Measurements from ENCODE around the gene SLIT3. TPM values are rescaled to one million over a fixed set of nuclear protein-coding genes. Genes with fewer than 3 reads are reported as not detected.

SLIT3 gene
- total RNA-seq, 2 experiments from 2014 or later: 0.20 to 0.43 TPM

DNA sequence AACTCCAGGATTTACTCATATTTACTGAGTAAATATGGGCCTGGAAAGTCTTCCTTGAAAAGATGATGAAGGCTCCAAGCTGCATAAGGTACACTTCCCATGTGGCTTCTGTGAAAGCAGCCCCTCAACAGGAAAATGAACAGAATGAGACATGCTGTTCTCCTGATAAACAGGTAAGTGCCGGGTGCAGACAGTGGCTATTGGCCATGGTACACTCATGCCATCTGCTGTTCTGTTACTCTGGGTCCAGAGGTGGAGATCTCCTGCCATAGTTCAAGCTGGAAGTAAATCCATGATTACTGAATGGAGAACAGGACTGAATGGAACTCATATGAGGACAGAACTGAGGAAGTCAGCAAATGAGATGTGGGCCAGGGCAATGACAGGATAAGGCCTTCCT, 103.6 kb downstream of the SLIT3 start:
- H3K9me3 Mint-ChIP-seq: peaks cover 3% of the 10 kb centered on the region
- no peak overlapping the region for H3K4me3 Mint-ChIP-seq
- H3K27me3 Mint-ChIP-seq: no peaks in the 10 kb centered on the region
- no peak for DNase-seq
- H3K4me1 Mint-ChIP-seq: no peaks in the 10 kb centered on the region
- no peaks in the 10 kb centered on the region for H3K36me3 Mint-ChIP-seq
- H3K27ac Mint-ChIP-seq: no peak overlapping the region

DNA sequence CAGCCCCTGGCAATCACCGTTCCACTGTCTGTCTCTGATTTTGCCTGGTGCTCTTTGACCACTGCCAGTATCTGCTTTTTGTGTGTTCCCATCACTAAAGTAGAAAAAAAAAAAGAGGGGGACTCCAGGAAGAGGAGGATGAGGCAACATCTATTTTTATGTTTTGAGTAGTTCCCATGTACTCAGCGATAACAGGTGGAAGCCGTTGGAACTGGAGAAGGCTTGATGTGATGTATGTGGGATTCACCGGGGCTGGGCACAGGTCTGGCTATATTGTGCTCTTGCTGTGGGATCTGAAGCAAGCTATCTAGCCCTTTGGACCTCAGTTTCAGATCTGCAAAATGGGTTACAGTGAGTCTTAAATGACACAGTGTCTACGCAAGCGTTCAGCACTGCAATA, 104.9 kb downstream of the SLIT3 start:
- no peak for DNase-seq
- Mint-ChIP-seq H3K9me3 (no peaks in the 10 kb centered on the region), H3K27ac (no peak overlapping the region), H3K4me3 (no peak overlapping the region), H3K27me3 (no peaks in the 10 kb centered on the region), H3K4me1 (no peaks in the 10 kb centered on the region), H3K36me3 (no peaks in the 10 kb centered on the region)

DNA sequence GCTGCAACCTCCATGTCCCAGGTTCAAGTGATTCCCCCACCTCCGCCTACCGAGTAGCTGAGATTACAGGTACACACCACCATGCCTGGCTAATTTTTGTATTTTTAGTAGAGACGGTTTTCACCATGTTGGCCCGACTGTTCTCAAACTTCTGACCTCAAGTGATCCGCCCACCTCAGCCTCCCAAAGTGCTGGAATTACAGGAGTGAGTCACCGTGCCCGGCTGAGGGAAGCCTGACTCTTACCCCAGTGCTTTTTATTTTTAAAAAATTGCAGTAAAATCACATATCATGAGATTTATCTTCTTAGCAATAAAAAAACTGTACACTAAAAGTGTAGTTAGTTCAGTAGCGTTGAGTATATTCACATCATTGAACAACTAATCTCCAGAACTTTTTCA, 105.3 kb downstream of the SLIT3 start:
- Mint-ChIP-seq H3K36me3 (no peaks in the 10 kb centered on the region), H3K9me3 (no peaks in the 10 kb centered on the region), H3K4me3 (no peak overlapping the region), H3K27ac (no peak overlapping the region), H3K4me1 (no peaks in the 10 kb centered on the region), H3K27me3 (no peaks in the 10 kb centered on the region)
- no peak for DNase-seq

DNA sequence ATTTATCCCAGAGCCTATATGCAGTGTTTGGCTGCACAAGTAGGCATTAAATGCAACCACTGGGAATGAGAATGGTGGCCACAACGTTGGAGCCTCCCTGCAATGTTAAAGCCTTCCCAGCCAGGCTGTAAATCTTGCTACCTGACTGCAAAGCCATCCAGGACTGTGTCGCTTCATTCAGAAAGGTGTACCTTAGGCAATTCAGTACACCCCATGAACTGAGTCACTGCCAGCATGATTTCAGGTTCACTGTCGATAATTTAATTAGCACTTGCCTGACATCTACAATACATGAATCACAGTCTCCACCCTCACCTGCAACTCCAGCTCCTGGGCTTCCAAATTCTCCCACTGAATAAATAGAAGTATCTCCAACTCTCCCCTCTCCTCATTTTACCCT, 108.4 kb downstream of the SLIT3 start:
- Mint-ChIP-seq H3K4me3 (no peak overlapping the region), H3K9me3 (no peaks in the 10 kb centered on the region), H3K4me1 (no peaks in the 10 kb centered on the region), H3K27me3 (no peaks in the 10 kb centered on the region), H3K27ac (no peak overlapping the region), H3K36me3 (no peaks in the 10 kb centered on the region)
- no peak for DNase-seq

DNA sequence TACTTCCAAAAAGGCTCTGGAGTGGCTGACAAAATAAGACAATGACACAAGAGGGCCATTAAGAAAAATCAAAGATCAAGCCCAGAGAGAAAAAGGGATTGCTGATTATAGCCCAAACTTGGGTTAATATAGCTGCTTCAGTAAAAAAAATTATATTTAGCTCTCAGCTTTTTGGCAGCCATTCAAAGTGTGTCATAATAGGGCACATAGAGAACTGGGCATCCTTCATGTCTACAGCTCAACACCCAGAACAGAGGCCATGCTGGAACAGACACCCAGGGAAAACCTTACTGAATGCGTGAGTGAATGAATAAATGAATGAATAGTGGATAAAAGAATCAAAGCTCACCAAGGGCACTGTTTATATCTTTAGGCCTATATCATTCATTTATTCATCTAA, 110.1 kb downstream of the SLIT3 start:
- H3K4me3 Mint-ChIP-seq: no peak overlapping the region

DNA sequence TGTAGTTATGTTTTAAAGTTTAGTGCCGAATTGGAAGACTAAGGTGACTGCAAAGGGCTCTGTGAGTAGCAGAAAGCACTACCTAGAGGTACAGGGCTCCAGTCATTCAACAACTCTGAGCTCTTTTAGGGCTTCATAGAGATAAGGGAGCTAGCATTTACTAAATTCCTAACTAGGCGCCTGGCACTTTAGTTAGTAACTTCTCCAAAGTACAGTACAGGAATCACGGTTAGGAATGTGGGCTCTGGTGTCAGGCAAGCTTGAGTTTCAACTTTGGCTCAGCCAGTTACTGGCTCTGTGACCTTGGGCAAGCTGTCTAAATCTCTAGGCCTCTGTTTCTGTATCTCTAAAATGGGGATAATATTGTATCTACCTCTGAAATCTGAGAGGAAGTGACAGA, 115.3 kb downstream of the SLIT3 start:
- Mint-ChIP-seq H3K36me3 (no peaks in the 10 kb centered on the region), H3K27ac (no peak overlapping the region), H3K27me3 (no peaks in the 10 kb centered on the region), H3K9me3 (no peaks in the 10 kb centered on the region), H3K4me3 (no peak overlapping the region), H3K4me1 (no peaks in the 10 kb centered on the region)
- no peak for DNase-seq

More for the DNA sequence above, 110.1 kb downstream of the SLIT3 start:
- Mint-ChIP-seq H3K27ac (no peak overlapping the region), H3K27me3 (no peaks in the 10 kb centered on the region), H3K4me1 (no peaks in the 10 kb centered on the region), H3K36me3 (no peaks in the 10 kb centered on the region), H3K9me3 (no peaks in the 10 kb centered on the region)
- DNase-seq: no peak

DNA sequence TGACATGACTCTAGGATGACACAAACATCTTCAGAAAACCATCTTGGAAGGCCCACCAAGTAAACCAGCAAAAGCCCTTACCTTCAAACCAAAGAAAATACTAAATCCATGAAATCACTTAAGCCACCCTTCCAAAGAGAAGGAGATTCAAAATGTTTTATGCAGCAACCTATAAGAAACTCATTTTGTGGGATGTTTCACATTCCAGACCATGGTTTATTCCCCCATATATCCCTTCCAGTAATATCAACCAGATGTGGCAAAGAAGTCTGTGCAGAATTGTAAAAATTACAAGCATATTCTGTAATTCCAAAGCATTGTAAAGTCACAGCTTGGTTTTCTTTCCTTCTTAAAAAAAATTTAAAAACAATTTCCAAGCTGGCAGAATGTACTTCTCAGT, 117.4 kb downstream of the SLIT3 start:
- Mint-ChIP-seq H3K27ac (no peak overlapping the region), H3K27me3 (no peaks in the 10 kb centered on the region), H3K4me1 (no peaks in the 10 kb centered on the region), H3K9me3 (no peaks in the 10 kb centered on the region), H3K36me3 (no peaks in the 10 kb centered on the region), H3K4me3 (no peak overlapping the region)
- DNase-seq: no peak

DNA sequence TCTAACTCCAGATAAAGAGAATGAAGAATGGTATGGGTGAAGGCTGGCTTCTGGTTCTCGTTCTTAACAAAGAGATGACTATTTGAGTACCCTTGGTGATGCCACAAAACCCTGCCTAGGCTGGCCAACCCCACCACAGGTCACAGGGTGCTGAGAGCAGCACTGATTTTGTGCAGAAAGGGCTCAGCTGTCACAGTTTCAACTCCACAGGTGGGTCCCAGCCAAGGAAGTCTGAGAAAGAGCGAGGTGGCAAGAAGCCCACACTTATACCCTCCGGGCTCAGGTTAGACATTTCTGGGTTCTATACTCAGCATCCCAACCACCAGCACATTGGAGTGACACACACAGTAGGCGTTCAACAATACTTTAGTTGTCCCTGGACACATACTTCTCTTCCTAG, 118.1 kb downstream of the SLIT3 start:
- Mint-ChIP-seq H3K27ac (no peak overlapping the region), H3K9me3 (no peaks in the 10 kb centered on the region), H3K27me3 (no peaks in the 10 kb centered on the region), H3K4me3 (no peak overlapping the region), H3K36me3 (no peaks in the 10 kb centered on the region), H3K4me1 (no peaks in the 10 kb centered on the region)
- DNase-seq: no peak

DNA sequence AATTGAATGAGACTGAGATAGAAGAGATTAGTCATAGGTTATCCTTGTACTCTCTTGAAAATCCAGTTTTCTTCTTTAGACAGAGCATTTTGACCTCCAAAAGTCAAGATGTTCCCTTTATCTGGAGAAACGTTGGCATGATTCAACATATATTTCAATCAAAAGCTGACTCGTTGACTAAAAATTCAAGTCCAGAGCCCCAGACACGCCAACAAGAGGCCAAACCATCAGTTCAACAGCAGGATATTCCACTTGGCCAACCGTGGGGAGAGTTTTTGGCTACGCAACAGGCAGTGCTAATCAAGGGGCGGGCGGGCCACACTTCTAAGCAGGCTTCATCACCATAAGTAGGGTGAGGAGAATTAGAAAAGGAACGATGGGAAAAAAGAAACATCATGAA, 119.1 kb downstream of the SLIT3 start:
- Mint-ChIP-seq H3K27ac (no peak overlapping the region), H3K4me3 (no peak overlapping the region), H3K36me3 (no peaks in the 10 kb centered on the region), H3K9me3 (no peaks in the 10 kb centered on the region), H3K4me1 (no peaks in the 10 kb centered on the region), H3K27me3 (no peaks in the 10 kb centered on the region)
- no peak for DNase-seq

DNA sequence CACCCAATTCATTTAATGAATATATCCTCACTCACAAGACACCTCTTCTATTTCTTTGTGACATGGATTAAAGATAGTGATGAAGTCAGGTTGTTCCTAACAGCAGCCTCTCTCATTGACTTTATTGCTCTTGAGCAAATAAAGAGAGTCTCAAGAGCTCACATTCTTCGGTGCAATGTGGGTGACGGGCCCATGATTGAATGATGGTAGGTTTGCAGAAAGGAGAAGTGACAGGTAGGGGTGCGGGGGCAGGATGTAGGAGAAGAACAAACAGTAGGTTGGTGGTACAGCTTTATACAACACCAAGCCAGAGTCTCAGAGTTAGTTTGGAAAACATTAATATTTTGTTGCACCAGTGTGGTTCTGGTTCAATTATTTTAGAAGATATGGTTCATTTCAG, 122.2 kb downstream of the SLIT3 start:
- no peaks in the 10 kb centered on the region for H3K9me3 Mint-ChIP-seq
- H3K27ac Mint-ChIP-seq: no peak overlapping the region
- H3K27me3 Mint-ChIP-seq: no peaks in the 10 kb centered on the region
- DNase-seq: no peak
- H3K36me3 Mint-ChIP-seq: no peaks in the 10 kb centered on the region
- H3K4me3 Mint-ChIP-seq: no peak overlapping the region
- H3K4me1 Mint-ChIP-seq: no peaks in the 10 kb centered on the region

DNA sequence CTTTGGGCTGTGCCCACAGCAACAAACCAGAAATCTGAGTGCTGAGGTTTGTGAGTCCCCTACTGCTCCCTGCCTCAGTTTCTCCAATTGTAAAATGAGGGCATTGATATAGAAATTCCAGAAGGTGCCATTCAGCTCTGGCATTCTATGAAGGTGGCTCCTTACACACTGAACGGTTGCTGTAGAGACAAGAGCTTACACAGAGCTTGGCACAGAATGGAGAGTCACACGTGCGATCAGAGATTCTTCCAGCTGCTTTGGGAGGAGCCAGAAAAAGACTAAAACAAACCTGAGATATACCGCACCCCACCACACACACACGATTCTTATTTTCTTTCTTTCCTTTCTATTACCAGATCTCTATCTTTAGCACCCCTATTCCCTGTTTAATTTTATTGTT, 122.7 kb downstream of the SLIT3 start:
- Mint-ChIP-seq H3K36me3 (no peaks in the 10 kb centered on the region), H3K4me3 (no peak overlapping the region), H3K9me3 (no peaks in the 10 kb centered on the region), H3K27ac (no peak overlapping the region), H3K4me1 (no peaks in the 10 kb centered on the region), H3K27me3 (no peaks in the 10 kb centered on the region)
- no peak for DNase-seq

DNA sequence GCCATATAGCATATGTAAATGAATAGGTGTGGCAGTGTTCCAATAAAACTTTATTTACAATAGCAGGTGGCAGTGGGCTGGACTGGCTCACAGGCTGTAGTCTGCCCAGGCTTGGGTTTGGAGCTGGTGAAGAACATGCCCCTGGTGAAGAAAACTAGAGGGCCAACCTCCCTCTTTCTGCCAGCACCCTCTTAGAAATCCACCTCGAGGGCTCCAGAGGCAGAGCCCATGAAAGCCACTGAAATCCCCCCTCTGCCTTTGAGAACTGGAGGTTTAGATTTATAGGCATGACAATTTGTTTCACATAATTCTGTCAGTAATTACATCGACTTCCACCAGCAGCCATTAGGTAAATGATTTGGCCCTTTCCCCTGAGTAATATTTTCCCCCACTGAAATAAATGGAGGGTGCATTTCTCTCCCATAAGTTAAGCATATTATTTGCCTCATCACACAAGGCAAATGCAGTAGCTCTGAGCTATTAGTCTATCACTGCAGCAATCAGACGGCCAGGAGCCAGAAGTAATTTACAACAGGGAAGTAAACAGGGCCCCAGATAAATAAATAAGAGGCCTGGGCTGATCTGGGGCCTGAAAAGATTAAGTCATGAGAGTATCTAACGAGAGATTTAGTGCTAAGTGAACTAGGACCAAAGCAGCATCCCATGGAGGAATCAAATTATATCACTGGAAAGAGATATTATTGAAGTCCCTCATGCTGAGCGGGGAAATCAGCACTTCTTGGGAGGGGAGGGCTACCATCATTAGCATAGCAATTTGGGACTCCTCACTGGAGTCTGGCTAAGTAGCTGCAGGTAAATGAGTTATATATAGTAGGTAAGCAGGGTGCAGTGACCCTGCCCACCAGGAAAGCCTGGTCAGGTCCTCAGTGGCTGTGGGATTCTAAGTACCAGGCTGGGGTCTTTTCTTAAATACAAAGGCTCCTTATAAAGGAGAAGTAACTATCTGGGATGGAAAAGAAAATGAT, 123.9 kb downstream of the SLIT3 start:
- no peaks in the 10 kb centered on the region for H3K36me3 Mint-ChIP-seq
- DNase-seq: no peak
- H3K9me3 Mint-ChIP-seq: no peaks in the 10 kb centered on the region
- H3K27me3 Mint-ChIP-seq: no peaks in the 10 kb centered on the region
- no peak overlapping the region for H3K27ac Mint-ChIP-seq
- no peak overlapping the region for H3K4me3 Mint-ChIP-seq
- H3K4me1 Mint-ChIP-seq: no peaks in the 10 kb centered on the region

DNA sequence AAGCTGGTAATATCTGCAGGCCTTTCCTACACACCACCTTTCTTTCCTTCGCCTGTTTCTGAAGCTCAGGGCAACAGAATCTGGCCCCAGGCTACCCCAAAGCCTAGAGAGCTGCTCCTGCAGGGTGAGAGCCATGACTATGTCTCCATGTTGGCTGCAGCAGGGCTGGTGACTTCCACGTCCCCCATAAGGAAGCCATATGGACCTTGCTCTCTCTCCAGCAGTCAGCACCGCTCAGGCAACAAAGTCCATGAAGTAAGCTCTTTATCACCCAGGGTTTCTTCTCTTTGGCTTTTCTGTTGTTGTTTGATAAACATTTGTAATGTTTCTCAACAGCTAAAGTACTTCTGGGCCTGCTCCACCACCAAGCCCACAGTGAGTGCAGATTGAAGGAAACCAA, 125.2 kb downstream of the SLIT3 start:
- Mint-ChIP-seq H3K4me3 (no peak overlapping the region), H3K27ac (no peak overlapping the region)

DNA sequence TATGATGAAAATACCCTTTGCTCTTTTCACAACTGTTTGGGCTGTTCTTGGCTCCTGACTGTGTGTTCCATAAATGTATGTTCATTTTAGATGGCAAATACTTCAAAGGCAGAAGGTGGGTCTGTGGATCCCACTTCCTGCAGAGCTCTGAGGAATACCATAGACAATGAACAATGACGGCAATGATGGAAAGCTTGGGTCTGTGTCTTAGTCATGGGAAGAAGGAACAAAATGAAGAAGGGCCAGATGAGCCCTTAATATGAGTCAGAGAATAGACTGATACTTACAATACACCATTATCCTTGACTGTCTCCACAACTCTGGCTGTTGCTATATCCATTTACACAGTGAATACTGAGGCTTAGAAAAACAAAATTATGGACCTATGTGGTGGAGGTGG, 126.0 kb downstream of the SLIT3 start:
- Mint-ChIP-seq H3K27ac (no peak overlapping the region), H3K4me3 (no peak overlapping the region), H3K27me3 (no peaks in the 10 kb centered on the region), H3K9me3 (no peaks in the 10 kb centered on the region), H3K36me3 (no peaks in the 10 kb centered on the region), H3K4me1 (no peaks in the 10 kb centered on the region)
- DNase-seq: no peak

More for the DNA sequence above, 125.2 kb downstream of the SLIT3 start:
- no peaks in the 10 kb centered on the region for H3K27me3 Mint-ChIP-seq
- no peak for DNase-seq
- H3K4me1 Mint-ChIP-seq: no peaks in the 10 kb centered on the region
- H3K36me3 Mint-ChIP-seq: no peaks in the 10 kb centered on the region
- H3K9me3 Mint-ChIP-seq: no peaks in the 10 kb centered on the region

DNA sequence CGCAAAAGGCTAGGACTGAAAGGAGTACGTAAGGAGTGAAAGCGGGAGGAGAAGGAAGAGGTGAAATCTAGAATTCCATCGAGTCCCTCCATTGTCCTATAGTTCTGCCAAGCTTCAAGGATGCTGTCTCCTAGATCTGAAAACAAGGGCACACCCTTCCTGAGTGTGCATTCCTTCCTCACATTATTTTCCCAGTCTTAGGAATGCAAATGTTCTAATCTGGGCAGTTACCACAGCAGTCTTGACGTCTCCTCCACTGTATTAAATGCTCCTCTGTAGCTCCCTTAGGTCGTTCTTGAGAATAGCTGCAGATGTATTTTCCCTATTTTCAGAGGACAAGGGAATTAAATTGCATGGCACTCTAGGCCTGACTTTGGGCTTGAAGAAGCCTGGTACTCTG, 127.6 kb downstream of the SLIT3 start:
- H3K27ac Mint-ChIP-seq: no peak overlapping the region
- H3K4me1 Mint-ChIP-seq: no peaks in the 10 kb centered on the region
- H3K27me3 Mint-ChIP-seq: no peaks in the 10 kb centered on the region
- H3K36me3 Mint-ChIP-seq: no peaks in the 10 kb centered on the region
- H3K4me3 Mint-ChIP-seq: no peak overlapping the region
- H3K9me3 Mint-ChIP-seq: no peaks in the 10 kb centered on the region
- DNase-seq: no peak

DNA sequence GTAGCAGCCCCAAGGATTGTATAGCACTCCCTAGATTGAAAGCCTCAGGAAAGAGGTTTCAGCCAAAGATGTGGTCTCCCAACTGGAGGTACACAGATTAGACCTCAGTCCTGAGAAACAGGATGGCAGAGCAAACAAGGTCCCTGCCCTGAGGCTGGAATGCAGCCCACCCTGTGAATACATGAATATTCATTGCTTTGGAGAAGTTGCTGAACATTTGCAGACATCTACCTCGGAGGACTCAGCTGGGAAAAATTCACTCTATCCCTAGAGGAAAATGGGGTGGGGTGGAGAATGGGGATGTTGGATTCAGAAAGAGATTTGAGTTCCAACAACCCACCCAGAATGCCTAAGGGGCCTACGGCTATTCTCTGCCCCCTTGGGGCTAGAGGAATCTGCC, 129.4 kb downstream of the SLIT3 start:
- Mint-ChIP-seq H3K36me3 (no peaks in the 10 kb centered on the region), H3K27me3 (no peaks in the 10 kb centered on the region), H3K9me3 (no peaks in the 10 kb centered on the region), H3K4me3 (no peak overlapping the region), H3K4me1 (no peaks in the 10 kb centered on the region), H3K27ac (no peak overlapping the region)
- no peak for DNase-seq
